Gastrocnemius medialis (tissue), 4 donors: Measurements from ENCODE around the gene ASCL5.
A peak's percentile ranks its signal among the peaks of the same experiment; 100 is the strongest.

Experiments used
- POLR2A ChIP-seq, 2 donors: fragments of 450-650 bp; IDR thresholded peaks; one replicate each; pipeline ENCODE4 v1.6.1; 2017; ENCODE audit warnings: antibody characterized with exemption in 2 of 2, mild to moderate bottlenecking in 2 of 2, moderate library complexity in 2 of 2
- TF ChIP-seq, protein P1 (sequence below), 5 experiments: fragments of 450-650 bp in 3 of 5; fragments of 200-600 bp in 2 of 5; sonication (generic) in 2 of 5; IDR thresholded peaks in 4 of 5; conservative IDR thresholded peaks in 1 of 5; 1 replicate in 4 of 5; 2 replicates in 1 of 5; pipeline ENCODE4 v1.5.1; 2016 to 2019; ENCODE audit warnings: antibody characterized with exemption in 5 of 5, mild to moderate bottlenecking in 3 of 5, moderate library complexity in 3 of 5

DNA sequence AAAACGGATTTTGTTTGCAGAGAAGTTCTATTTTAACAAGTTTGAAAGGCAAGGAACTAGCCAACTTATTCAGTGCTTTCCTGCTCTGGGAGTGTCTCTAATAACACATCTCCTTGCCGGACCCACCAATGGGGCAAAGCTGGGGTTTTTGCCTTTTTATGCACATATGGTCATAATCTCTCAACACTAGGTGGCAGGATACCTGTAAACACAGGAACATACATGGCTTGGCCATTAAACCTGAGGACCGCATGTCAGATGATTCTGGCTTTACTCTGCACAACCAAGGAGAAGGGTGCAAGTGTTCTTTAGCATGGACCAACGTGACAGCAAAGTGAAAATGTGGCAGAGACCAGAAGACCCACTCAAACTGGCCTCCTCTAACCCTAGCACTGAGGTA lies 22.4 kb upstream of the ASCL5 start:
- TF ChIP-seq, protein P1, sequence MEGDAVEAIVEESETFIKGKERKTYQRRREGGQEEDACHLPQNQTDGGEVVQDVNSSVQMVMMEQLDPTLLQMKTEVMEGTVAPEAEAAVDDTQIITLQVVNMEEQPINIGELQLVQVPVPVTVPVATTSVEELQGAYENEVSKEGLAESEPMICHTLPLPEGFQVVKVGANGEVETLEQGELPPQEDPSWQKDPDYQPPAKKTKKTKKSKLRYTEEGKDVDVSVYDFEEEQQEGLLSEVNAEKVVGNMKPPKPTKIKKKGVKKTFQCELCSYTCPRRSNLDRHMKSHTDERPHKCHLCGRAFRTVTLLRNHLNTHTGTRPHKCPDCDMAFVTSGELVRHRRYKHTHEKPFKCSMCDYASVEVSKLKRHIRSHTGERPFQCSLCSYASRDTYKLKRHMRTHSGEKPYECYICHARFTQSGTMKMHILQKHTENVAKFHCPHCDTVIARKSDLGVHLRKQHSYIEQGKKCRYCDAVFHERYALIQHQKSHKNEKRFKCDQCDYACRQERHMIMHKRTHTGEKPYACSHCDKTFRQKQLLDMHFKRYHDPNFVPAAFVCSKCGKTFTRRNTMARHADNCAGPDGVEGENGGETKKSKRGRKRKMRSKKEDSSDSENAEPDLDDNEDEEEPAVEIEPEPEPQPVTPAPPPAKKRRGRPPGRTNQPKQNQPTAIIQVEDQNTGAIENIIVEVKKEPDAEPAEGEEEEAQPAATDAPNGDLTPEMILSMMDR (IDR thresholded peaks at IDR 0.05 in 4 of 5, conservative IDR thresholded peaks at IDR 0.05 in 1 of 5), result peak; percentile 49 to 58 (median 53)
- TF ChIP-seq POLR2A (IDR thresholded peaks at IDR 0.05), result no peak
